Endothelial cell of umbilical vein (primary cell): Measurements from ENCODE around the gene OR10A2. TPM values are rescaled to one million over a fixed set of nuclear protein-coding genes. Genes with fewer than 3 reads are reported as not detected.

Source experiments
- BruUV-seq: library from RNA; stranded (reverse); fragments of 400-500 nt; replicated peaks from 2 replicates; lab custom pipeline; 2021; lab: Mats Ljungman, UMichigan
- CTCF ChIA-PET: fragments of 300-600, 350-600 bp; sonication (Branson Sonifier 250); formaldehyde crosslinking; loops from one replicate; lab custom pipeline; 2021; ENCODE audit warnings: antibody characterized with exemption, inconsistent platforms; lab: Charles Lee
- POLR2A ChIA-PET: fragments of 300-600, 350-600 bp; sonication (Branson Sonifier 250); formaldehyde crosslinking; loops from one replicate; lab custom pipeline; 2021; ENCODE audit warnings: antibody characterized with exemption, inconsistent platforms; lab: Charles Lee
- DNase-seq: peaks from one replicate; pipeline ENCODE4 v3.0.0-alpha.2; 2011; ENCODE audit warnings: low read depth, low spot score
- FAIRE-seq: peaks from 2 replicates; lab custom pipeline; 2011; peaks lifted over from hg19 to GRCh38; lab: Jason Lieb, UNC
- H2AFZ ChIP-seq: 2 replicates; pipeline ENCODE4 v1.6.0; 2012; ENCODE audit warnings: low read depth, low read length, control low read depth, inconsistent platforms
- H3K27ac ChIP-seq: 2 replicates; pipeline ENCODE4 v1.5.1; 2011; ENCODE audit warnings: low read depth, mild to moderate bottlenecking, control low read depth, low read length, moderate library complexity; ENCODE audit not compliant: insufficient read depth
- H3K27me3 ChIP-seq, 2 experiments: 2 replicates each; pipeline versions ENCODE4 v1.6.0 to v1.6.1; 2011; ENCODE audit warnings: low read length in 2 of 2, mixed read lengths in 1 of 2; ENCODE audit not compliant: control insufficient read depth in 2 of 2, insufficient read depth in 2 of 2
- H3K36me3 ChIP-seq, 2 experiments: 2 replicates in 1 of 2; 3 replicates in 1 of 2; pipeline ENCODE4 v1.5.1; 2011; ENCODE audit warnings: low read length in 2 of 2, mild to moderate bottlenecking in 1 of 2, moderate library complexity in 1 of 2; ENCODE audit not compliant: control insufficient read depth in 2 of 2, insufficient read depth in 2 of 2; ENCODE audit errors: extremely low read depth in 1 of 2
- H3K4me1 ChIP-seq: 3 replicates; pipeline ENCODE4 v1.5.1; 2011; ENCODE audit warnings: mild to moderate bottlenecking, low read length; ENCODE audit not compliant: control insufficient read depth, insufficient read depth; ENCODE audit errors: extremely low read depth
- H3K4me2 ChIP-seq: 2 replicates; pipeline ENCODE4 v1.6.1; 2011; ENCODE audit warnings: low read length, control low read depth, mixed read lengths; ENCODE audit not compliant: insufficient read depth
- H3K4me3 ChIP-seq, 3 experiments: fragments of 200-600 bp in 1 of 3; sonication (generic), shearing (Covaris generic) in 1 of 3; replicated peaks in 1 of 3; 2 replicates each; pipeline ENCODE4 v1.5.1; 2011 to 2016; ENCODE audit warnings: control low read depth in 3 of 3, low read length in 3 of 3, mild to moderate bottlenecking in 2 of 3, inconsistent platforms in 1 of 3, low read depth in 1 of 3, moderate library complexity in 1 of 3; ENCODE audit not compliant: insufficient read depth in 1 of 3
- H3K79me2 ChIP-seq: 2 replicates; pipeline ENCODE4 v1.6.0; 2012; ENCODE audit warnings: low read length, inconsistent platforms; ENCODE audit not compliant: control insufficient read depth, insufficient read depth
- H3K9ac ChIP-seq: replicated peaks from 2 replicates; pipeline ENCODE3; 2011; ENCODE audit warnings: low read length, control low read depth; ENCODE audit not compliant: insufficient read depth; ENCODE audit errors: extremely low read depth
- H3K9me1 ChIP-seq: replicated peaks from 3 replicates; pipeline ENCODE4 v1.6.0; 2011; ENCODE audit warnings: mild to moderate bottlenecking, low read length; ENCODE audit not compliant: control insufficient read depth, insufficient read depth; ENCODE audit errors: extremely low read depth
- H3K9me3 ChIP-seq: replicated peaks from 2 replicates; pipeline ENCODE4 v1.5.1; 2012; ENCODE audit warnings: low read length, inconsistent platforms; ENCODE audit not compliant: control insufficient read depth, insufficient read depth
- H4K20me1 ChIP-seq: replicated peaks from 2 replicates; pipeline ENCODE3; 2011; ENCODE audit warnings: mild to moderate bottlenecking, low read length; ENCODE audit not compliant: control insufficient read depth, insufficient read depth; ENCODE audit errors: extremely low read depth
- EZH2 ChIP-seq: IDR thresholded peaks from 2 replicates; pipeline ENCODE4 v1.6.1; 2012; ENCODE audit warnings: borderline replicate concordance, low read depth, mild to moderate bottlenecking, moderate library complexity, low read length, inconsistent platforms; ENCODE audit not compliant: severe bottlenecking
- FOS ChIP-seq: IDR thresholded peaks from 2 replicates; pipeline ENCODE4 v1.6.1; 2011; ENCODE audit warnings: mild to moderate bottlenecking, low read length, moderate library complexity, borderline replicate concordance; ENCODE audit not compliant: insufficient read depth
- GATA2 ChIP-seq: IDR thresholded peaks from 2 replicates; pipeline ENCODE4 v1.7.0; 2011; ENCODE audit warnings: low read depth, mild to moderate bottlenecking, moderate library complexity, mixed read lengths, low read length; ENCODE audit not compliant: insufficient read length, insufficient read depth
- JUN ChIP-seq: IDR thresholded peaks from 2 replicates; pipeline ENCODE4 v1.6.1; 2011; ENCODE audit warnings: borderline replicate concordance, low read depth; ENCODE audit not compliant: insufficient read length, insufficient read depth
- MYC ChIP-seq: IDR thresholded peaks from one replicate; pipeline ENCODE4 v1.6.1; 2011; ENCODE audit warnings: mild to moderate bottlenecking, low read depth, low read length
- POLR2A ChIP-seq: IDR thresholded peaks from 2 replicates; pipeline ENCODE4 v1.6.1; 2012; ENCODE audit warnings: low read depth, mild to moderate bottlenecking, control low read depth, low read length
- POLR2AphosphoS5 ChIP-seq: IDR thresholded peaks from 2 replicates; pipeline ENCODE4 v1.6.1; 2012; ENCODE audit warnings: low read depth, mild to moderate bottlenecking, control low read depth, low read length, moderate library complexity; ENCODE audit not compliant: insufficient read depth
- dilution Hi-C: fragments of 300-500 bp; cut with MboI; formaldehyde crosslinking; loops from one replicate; pipeline ENCODE4 v1.15.0; 2019; ENCODE audit warnings: low sequenced_read_pairs; ENCODE audit not compliant: extremely low pct_ligation_motif_present
- intact Hi-C: fragments of 100-400 bp; cut with micrococcal nuclease; formaldehyde crosslinking; loops from one replicate; pipeline ENCODE4 v1.10.0; 2022
- polyA plus RNA-seq, 4 experiments: library from polyadenylated mRNA; depleted of rRNA in 3 of 4; stranded (reverse) in 3 of 4; unstranded in 1 of 4; fragments of >200 nt; gene quantifications; 2 replicates each; pipeline versions ENCODE4 v1.2.1 to v1.2.3, GENCODE V29; 2011 to 2012; ENCODE audit warnings: missing spikeins in 1 of 4
- total RNA-seq: library from RNA; stranded (reverse); gene quantifications from 2 replicates; pipeline ENCODE4 v1.2.3, GENCODE V29; 2021
- TF ChIP-seq, protein P1 (sequence below): IDR thresholded peaks from 2 replicates; pipeline ENCODE4 v1.6.1; 2011; ENCODE audit not compliant: insufficient read depth, insufficient read length
- TF ChIP-seq, protein P2 (sequence below), 2 donors: IDR thresholded peaks; 1 replicate in 1 of 2; 2 replicates in 1 of 2; pipeline ENCODE4 v1.5.1; 2011; ENCODE audit warnings: low read length in 2 of 2, mild to moderate bottlenecking in 2 of 2, moderate library complexity in 2 of 2, control low read depth in 1 of 2, inconsistent platforms in 1 of 2, low read depth in 1 of 2; ENCODE audit not compliant: insufficient read depth in 1 of 2; ENCODE audit errors: extremely low read depth in 1 of 2

OR10A2 gene
- total and polyA plus RNA-seq, 2 donors (not counting 3 experiments of a cell fraction or from before 2014, with no cell fraction given) = not detected

DNA sequence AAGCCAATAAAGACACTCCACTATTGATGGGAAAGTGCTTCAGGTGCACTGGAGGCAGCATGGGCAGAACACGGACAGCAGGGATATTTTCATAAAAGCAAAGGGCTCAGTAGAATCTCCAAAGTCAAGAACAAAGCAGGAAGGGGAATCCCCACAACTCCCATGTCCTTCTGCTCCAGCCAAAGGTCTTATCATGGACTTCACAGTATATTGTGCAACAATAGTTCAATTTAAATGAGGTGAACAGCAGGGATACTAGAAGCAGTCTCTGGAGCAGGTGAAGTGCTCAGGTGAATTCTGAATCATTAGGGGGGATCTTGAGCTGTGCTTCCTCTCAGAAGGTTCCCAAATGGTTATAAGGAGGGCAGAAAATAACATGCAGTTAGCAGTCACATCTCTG is 36.1 kb downstream of the OR10A2 start:
- H3K4me3 ChIP-seq = no peak overlapping the region
- dilution Hi-C loops (no loop called here), intact Hi-C loops (no loop called here)
- FAIRE-seq = no peak
- H3K9me1 ChIP-seq = no peaks in the 10 kb centered on the region
- DNase-seq = no peak
- H3K36me3 ChIP-seq = no peaks in the 10 kb centered on the region
- H3K27me3 ChIP-seq = no peaks in the 10 kb centered on the region
- no peaks in the 10 kb centered on the region for H3K79me2 ChIP-seq
- no peaks in the 10 kb centered on the region for H3K9me3 ChIP-seq
- H4K20me1 ChIP-seq = no peaks in the 10 kb centered on the region
- no peak overlapping the region for H3K4me2 ChIP-seq
- no peak overlapping the region for H3K27ac ChIP-seq
- no peak overlapping the region for H2AFZ ChIP-seq
- no TSS peak for BruUV-seq
- POLR2A ChIA-PET = no interaction called here
- CTCF ChIA-PET = interaction anchor here (1.4 to 1.8 kb wide), 2 partner anchors 27 to 380 kb away, joined by 4 to 6 read pairs; partner anchors contain the start of gene ZNF215
- TF ChIP-seq POLR2AphosphoS5 (no peak), POLR2A (no peak), JUN (no peak), FOS (no peak), EZH2 (no peak), MYC (no peak), GATA2 (no peak)
- TF ChIP-seq, protein P1, sequence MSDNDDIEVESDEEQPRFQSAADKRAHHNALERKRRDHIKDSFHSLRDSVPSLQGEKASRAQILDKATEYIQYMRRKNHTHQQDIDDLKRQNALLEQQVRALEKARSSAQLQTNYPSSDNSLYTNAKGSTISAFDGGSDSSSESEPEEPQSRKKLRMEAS = no peak
- TF ChIP-seq, protein P2, sequence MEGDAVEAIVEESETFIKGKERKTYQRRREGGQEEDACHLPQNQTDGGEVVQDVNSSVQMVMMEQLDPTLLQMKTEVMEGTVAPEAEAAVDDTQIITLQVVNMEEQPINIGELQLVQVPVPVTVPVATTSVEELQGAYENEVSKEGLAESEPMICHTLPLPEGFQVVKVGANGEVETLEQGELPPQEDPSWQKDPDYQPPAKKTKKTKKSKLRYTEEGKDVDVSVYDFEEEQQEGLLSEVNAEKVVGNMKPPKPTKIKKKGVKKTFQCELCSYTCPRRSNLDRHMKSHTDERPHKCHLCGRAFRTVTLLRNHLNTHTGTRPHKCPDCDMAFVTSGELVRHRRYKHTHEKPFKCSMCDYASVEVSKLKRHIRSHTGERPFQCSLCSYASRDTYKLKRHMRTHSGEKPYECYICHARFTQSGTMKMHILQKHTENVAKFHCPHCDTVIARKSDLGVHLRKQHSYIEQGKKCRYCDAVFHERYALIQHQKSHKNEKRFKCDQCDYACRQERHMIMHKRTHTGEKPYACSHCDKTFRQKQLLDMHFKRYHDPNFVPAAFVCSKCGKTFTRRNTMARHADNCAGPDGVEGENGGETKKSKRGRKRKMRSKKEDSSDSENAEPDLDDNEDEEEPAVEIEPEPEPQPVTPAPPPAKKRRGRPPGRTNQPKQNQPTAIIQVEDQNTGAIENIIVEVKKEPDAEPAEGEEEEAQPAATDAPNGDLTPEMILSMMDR (IDR thresholded peaks at IDR 0.05; ENCODE audit: extremely low read depth in 1 of 2, insufficient read depth in 1 of 2, low read depth in 1 of 2, low read length in 2 of 2) = no peak
- no peaks in the 10 kb centered on the region for H3K4me1 ChIP-seq
- no peak overlapping the region for H3K9ac ChIP-seq
